Measurements from ENCODE around the gene PER2.

DNA sequence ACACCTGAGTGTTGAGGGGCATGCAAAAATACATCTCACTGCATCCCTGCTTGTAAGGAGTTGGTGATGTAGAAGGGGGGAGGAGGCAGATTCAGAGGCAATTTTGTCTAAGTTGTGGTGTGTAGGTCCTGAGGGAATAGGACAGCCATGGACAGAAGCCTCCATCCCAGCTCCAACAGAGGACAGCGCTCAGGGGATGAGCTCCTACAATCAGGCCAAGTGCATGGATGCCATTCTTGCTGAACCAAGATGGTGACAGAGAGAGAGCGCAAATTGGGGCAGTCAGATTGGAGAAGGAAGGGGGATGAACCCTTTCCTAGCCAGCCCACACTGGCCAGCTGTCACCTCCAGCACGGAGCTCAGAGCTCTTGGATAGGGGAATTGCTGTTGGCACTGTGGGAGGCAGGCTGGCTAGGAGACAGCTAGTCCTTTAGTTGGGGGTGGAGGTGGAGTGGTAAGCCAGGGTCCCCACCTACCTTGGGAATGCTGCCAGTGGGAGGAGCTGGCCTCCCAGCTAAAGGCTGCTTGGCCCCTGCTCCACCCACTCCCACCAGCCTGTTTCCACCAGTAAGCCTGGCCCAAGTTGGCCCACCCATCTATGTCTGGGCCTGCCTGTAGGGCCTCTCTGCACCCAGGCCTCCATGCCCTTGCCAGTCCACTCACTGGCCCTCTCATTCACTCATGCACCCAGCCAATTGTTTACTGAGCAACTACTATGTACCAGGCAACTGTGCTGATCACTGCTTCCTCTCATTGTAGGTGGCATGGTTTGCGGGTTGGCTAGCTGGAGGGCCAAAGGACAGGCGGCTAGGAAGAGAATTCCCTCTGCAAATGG, 2.5 kb upstream of the PER2 start:
- TF ChIP-seq, protein P1, sequence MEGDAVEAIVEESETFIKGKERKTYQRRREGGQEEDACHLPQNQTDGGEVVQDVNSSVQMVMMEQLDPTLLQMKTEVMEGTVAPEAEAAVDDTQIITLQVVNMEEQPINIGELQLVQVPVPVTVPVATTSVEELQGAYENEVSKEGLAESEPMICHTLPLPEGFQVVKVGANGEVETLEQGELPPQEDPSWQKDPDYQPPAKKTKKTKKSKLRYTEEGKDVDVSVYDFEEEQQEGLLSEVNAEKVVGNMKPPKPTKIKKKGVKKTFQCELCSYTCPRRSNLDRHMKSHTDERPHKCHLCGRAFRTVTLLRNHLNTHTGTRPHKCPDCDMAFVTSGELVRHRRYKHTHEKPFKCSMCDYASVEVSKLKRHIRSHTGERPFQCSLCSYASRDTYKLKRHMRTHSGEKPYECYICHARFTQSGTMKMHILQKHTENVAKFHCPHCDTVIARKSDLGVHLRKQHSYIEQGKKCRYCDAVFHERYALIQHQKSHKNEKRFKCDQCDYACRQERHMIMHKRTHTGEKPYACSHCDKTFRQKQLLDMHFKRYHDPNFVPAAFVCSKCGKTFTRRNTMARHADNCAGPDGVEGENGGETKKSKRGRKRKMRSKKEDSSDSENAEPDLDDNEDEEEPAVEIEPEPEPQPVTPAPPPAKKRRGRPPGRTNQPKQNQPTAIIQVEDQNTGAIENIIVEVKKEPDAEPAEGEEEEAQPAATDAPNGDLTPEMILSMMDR (IDR thresholded peaks at IDR 0.05): no peak
- no peak for TF ChIP-seq POLR2A (IDR thresholded peaks at IDR 0.05)

Data from esophagus squamous epithelium (tissue), 4 donors.